PC-9 (cell line): ENCODE results near the gene NACC2.

Experiments
- CTCF ChIP-seq: fragments of 200-600 bp; sonication (generic); conservative IDR thresholded peaks from 2 replicates; pipeline ENCODE4 v1.6.1; 2017; ENCODE audit warnings: mixed run types, antibody characterized with exemption, mild to moderate bottlenecking, moderate library complexity
- EZH2 ChIP-seq: fragments of 200-600 bp; sonication (generic); IDR thresholded peaks from 2 replicates; pipeline ENCODE4 v1.8.0; 2017; ENCODE audit warnings: antibody characterized with exemption, low read depth

GRCh38 chr9:135992486-135993408, 102.3 kb downstream of the NACC2 start:
- TF ChIP-seq CTCF, result no peak
- no peak for TF ChIP-seq EZH2
